Left lobe of liver (tissue), 2 donors: ENCODE results near the gene RNF145. TPM values are rescaled to one million over a fixed set of nuclear protein-coding genes. Genes with fewer than 3 reads are reported as not detected.
A peak's percentile ranks its signal among the peaks of the same experiment; 100 is the strongest.
"Not testable (repeated sequence)": the region's sequence is repeated elsewhere in the genome, so short reads cannot be mapped to it uniquely, and the experiment has no call there.

Source experiments
- ATAC-seq: fragments of 200-7000 bp; cut with Tn5 transposase; one replicate; pipeline ENCODE4 v1.9.1; 2020; ENCODE audit warnings: mild to moderate bottlenecking, moderate library complexity
- DNase-seq: peaks from one replicate; pipeline ENCODE4 v3.0.0-alpha.2; 2020; ENCODE audit warnings: low spot score
- total RNA-seq: library from RNA; stranded (reverse); gene quantifications from one replicate; pipeline ENCODE4 v1.2.1, GENCODE V29; 2021
- donor health status: DM: no; HTN: no; CAD: no; lungs with moderate emphysema.
- donor health status: DM: no; HTN: yes; CAD: no.

Gene RNF145
- total RNA-seq, 1 donor from 2014 or later, result 8.4 TPM

- DNase-seq, result no peak
- ATAC-seq, result peak; percentile 70
These were observed 88.9 kb downstream of the RNF145 start for GRCh38 chr5:159120446-159120845.

GRCh38 chr5:159119842-159120241, 89.5 kb downstream of the RNF145 start:
- peak; percentile 23 for ATAC-seq
- not testable (repeated sequence) for DNase-seq

- not testable (repeated sequence) for DNase-seq, ATAC-seq
These were observed 90.2 kb downstream of the RNF145 start for GRCh38 chr5:159118958-159119659.

- no peak for ATAC-seq
- no peak for DNase-seq
These were observed 95.9 kb downstream of the RNF145 start for GRCh38 chr5:159113405-159113804.

- no peak for DNase-seq
- ATAC-seq, result no peak
These were observed 96.9 kb downstream of the RNF145 start for GRCh38 chr5:159112436-159112835.

Other genes with a start within 250 kb of the RNF145 start
- 0.55 TPM for gene EBF1, start 109.6 kb downstream of the RNF145 start, total RNA-seq
- gene UBLCP1, start 53.7 kb upstream of the RNF145 start, total RNA-seq, result 5.9 TPM
- gene IL12B, start 120.9 kb upstream of the RNF145 start, total RNA-seq, result not detected